ENCODE data around the gene DAZAP2. TPM values are rescaled to one million over a fixed set of nuclear protein-coding genes. Genes with fewer than 3 reads are reported as not detected.

Gene DAZAP2
- total and polyA plus RNA-seq, 9 of the 15 experiments (the other 6 are each of a cell fraction or from before 2014, with no cell fraction given) = 116 to 668 (median 227) TPM

DNA sequence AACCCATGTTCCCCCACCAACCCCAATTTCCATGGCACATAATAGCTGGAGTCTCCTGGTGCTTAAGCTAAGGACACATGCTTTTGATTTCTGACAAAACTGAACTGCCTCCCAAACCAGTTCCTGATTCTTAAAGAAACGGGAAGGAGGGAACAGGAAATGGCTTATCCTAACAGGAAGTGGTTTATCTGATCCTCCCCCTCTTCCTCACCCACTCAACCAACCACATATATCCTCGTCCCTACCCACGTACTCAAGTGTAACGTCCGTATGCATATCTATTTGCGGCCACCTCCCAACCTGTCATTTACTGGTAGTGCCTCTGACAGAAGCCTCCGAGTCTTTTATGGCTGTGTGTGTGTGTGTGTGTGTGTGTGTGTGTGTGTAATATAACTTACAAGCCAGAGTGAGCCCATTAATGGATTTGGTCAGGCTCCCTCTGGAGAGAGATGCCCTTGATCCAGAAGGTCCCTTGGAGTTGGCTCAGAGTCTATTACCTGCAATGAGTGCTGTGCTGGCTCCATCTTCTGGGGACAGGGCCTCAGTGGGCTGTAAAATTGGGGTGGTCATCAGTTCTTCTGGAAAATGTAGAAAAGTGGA lies 7.7 kb downstream of the DAZAP2 start (continued):
- TF ChIP-seq ZMIZ1 (IDR thresholded peaks at IDR 0.05; ENCODE audit: low read depth in 2 of 2, low read length in 2 of 2) = peak in 1 of 2 experiments; percentile 33; a peak in 1 of 4 replicates
- peak in 1 of 2 experiments; percentile 28 for TF ChIP-seq NCOA2 (IDR thresholded peaks at IDR 0.05; ENCODE audit: partially characterized antibody in 2 of 2)
- peak; percentile 54 for TF ChIP-seq TAF9B (IDR thresholded peaks at IDR 0.05; ENCODE audit: partially characterized antibody)
- TF ChIP-seq FOXJ2 (tag; IDR thresholded peaks at IDR 0.05) = no peak
- no peak for TF ChIP-seq NR2C2 (CRISPR knock-in tag; IDR thresholded peaks at IDR 0.05)
- TF ChIP-seq NR2C2 (tag; IDR thresholded peaks at IDR 0.05) = peak; percentile 63; the same call in 1 of the 2 replicates
- peak; percentile 49 for TF ChIP-seq TAF7 (tag; IDR thresholded peaks at IDR 0.05)
- TF ChIP-seq BRF1 (IDR thresholded peaks at IDR 0.05; ENCODE audit: borderline replicate concordance, extremely low read depth, insufficient read length) = no peak
- no peak for TF ChIP-seq ZNF778 (CRISPR knock-in tag; IDR thresholded peaks at IDR 0.05)
- TF ChIP-seq HIVEP1 (CRISPR knock-in tag; IDR thresholded peaks at IDR 0.05) = peak; percentile 84; the same call in 1 of the 2 replicates
- TF ChIP-seq ARNT (IDR thresholded peaks at IDR 0.05) = peak; percentile 36 to 60; a peak in 3 of 4 replicates
- peak; percentile 67; the same call in 1 of the 2 replicates for TF ChIP-seq BCL6 (CRISPR knock-in tag; IDR thresholded peaks at IDR 0.05)
- no peak for TF ChIP-seq ZSCAN32 (CRISPR knock-in tag; IDR thresholded peaks at IDR 0.05)
- TF ChIP-seq ZNF589 (CRISPR knock-in tag; IDR thresholded peaks at IDR 0.05; ENCODE audit: low read depth) = no peak; the same call in 1 of the 2 replicates
- peak; percentile 85; the same call in 1 of the 2 replicates for TF ChIP-seq MTA1 (IDR thresholded peaks at IDR 0.05; ENCODE audit: borderline replicate concordance)
- TF ChIP-seq HNRNPLL (IDR thresholded peaks at IDR 0.05; ENCODE audit: low read depth, low read length, poor library complexity, severe bottlenecking) = peak; percentile 29
- TF ChIP-seq, protein P1, sequence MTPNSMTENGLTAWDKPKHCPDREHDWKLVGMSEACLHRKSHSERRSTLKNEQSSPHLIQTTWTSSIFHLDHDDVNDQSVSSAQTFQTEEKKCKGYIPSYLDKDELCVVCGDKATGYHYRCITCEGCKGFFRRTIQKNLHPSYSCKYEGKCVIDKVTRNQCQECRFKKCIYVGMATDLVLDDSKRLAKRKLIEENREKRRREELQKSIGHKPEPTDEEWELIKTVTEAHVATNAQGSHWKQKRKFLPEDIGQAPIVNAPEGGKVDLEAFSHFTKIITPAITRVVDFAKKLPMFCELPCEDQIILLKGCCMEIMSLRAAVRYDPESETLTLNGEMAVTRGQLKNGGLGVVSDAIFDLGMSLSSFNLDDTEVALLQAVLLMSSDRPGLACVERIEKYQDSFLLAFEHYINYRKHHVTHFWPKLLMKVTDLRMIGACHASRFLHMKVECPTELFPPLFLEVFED (CRISPR knock-in tag; conservative IDR thresholded peaks at IDR 0.05) = peak; percentile 97
- no peak for TF ChIP-seq C11orf30 (IDR thresholded peaks at IDR 0.05; ENCODE audit: low read depth)
- peak; percentile 94 for TF ChIP-seq NBN (IDR thresholded peaks at IDR 0.05; ENCODE audit: low read depth)
- TF ChIP-seq SMARCA5 (IDR thresholded peaks at IDR 0.05) = peak; percentile 71
- TF ChIP-seq PHF8 (IDR thresholded peaks at IDR 0.05; ENCODE audit: borderline replicate concordance, low read length) = peak; percentile 32; the same call in 1 of the 2 replicates
- TF ChIP-seq PATZ1 (CRISPR knock-in tag; IDR thresholded peaks at IDR 0.05; ENCODE audit: borderline replicate concordance) = peak; percentile 47; the same call in 1 of the 2 replicates

Data from K562 (cell line).